Measurements from ENCODE around the gene OGDHL. TPM values are rescaled to one million over a fixed set of nuclear protein-coding genes. Genes with fewer than 3 reads are reported as not detected.

Gene OGDHL
- total RNA-seq, 1 experiment from 2014 or later: 22.6 TPM

- Histone ChIP-seq H3K14ac (ENCODE audit: insufficient read depth, low read length) (peak overlapping the region; percentile 36), H3K23me2 (ENCODE audit: insufficient read length, low read depth, low read length, poor library complexity, severe bottlenecking) (peaks cover 8% of the 10 kb centered on the region), H4K20me1 (ENCODE audit: control insufficient read depth, insufficient read depth, insufficient read length) (no peaks in the 10 kb centered on the region), H3K9me3 (ENCODE audit: control insufficient read depth, low read depth, low read length) (no peaks in the 10 kb centered on the region), H2BK5ac (ENCODE audit: insufficient read length, low read length) (no peak overlapping the region), H3K27me3 (ENCODE audit: insufficient read depth, low read length) (no peaks in the 10 kb centered on the region), H3T11ph (ENCODE audit: low read length) (no peak overlapping the region), H2AFZ (ENCODE audit: low read length) (no peak overlapping the region), H4K5ac (ENCODE audit: insufficient read length, low read depth, low read length) (no peak overlapping the region), H3K4ac (ENCODE audit: low read depth, low read length) (no peak overlapping the region), H4K8ac (replicated peaks; ENCODE audit: insufficient read length, low read depth, low read length) (no peak overlapping the region), H3K18ac (ENCODE audit: insufficient read length, low read depth, low read length) (no peak overlapping the region), H3K23ac (ENCODE audit: insufficient read length, low read depth, low read length) (no peak overlapping the region), H2BK120ac (ENCODE audit: low read depth, low read length, poor library complexity, severe bottlenecking) (no peak overlapping the region), H3K27ac (ENCODE audit: insufficient read length, low read depth, low read length) (no peak overlapping the region), H2BK12ac (ENCODE audit: insufficient read length, low read depth, low read length) (no peak overlapping the region), H4K91ac (ENCODE audit: insufficient read length, low read depth, low read length) (no peak overlapping the region), H3K56ac (ENCODE audit: insufficient read length, low read depth, low read length) (no peak overlapping the region), H3K79me2 (ENCODE audit: insufficient read depth, low read length) (no peaks in the 10 kb centered on the region), H2BK20ac (ENCODE audit: low read depth, low read length, poor library complexity, severe bottlenecking) (no peak overlapping the region), H2BK15ac (ENCODE audit: low read depth, low read length) (no peak overlapping the region), H2AK5ac (ENCODE audit: insufficient read length, low read length) (no peak overlapping the region), H3K4me2 (ENCODE audit: insufficient read depth, insufficient read length, low read length) (peak overlapping the region; percentile 63), H3K79me1 (ENCODE audit: insufficient read depth, low read depth, low read length, poor library complexity, severe bottlenecking) (no peaks in the 10 kb centered on the region), H3K4me1 (ENCODE audit: insufficient read depth, low read length) (no peaks in the 10 kb centered on the region), H3K9ac (ENCODE audit: extremely low read depth, insufficient read length, low read length) (peak overlapping the region; percentile 11)
- H3K9me3 Mint-ChIP-seq: peaks cover 0 to 1% of the 10 kb centered on the region in 2 experiments; a peak in 2 of 5 replicates
- peak overlapping the region; percentile 67 to 77 for H3K4me3 Mint-ChIP-seq
- no peak overlapping the region; a peak in 1 of 7 replicates for H3K27ac Mint-ChIP-seq
- H3K36me3 Mint-ChIP-seq (ENCODE audit: insufficient read depth in 1 of 3, low read depth in 3 of 3): peaks cover 0 to 1% (median 0%) of the 10 kb centered on the region in 3 experiments; a peak in 1 of 7 replicates
- H3K27me3 Mint-ChIP-seq (ENCODE audit: low read depth): peaks cover 18% of the 10 kb centered on the region
- H3K4me1 Mint-ChIP-seq: peaks cover 8 to 9% of the 10 kb centered on the region in 2 experiments
- no CpG with 5 or more reads among the region's 16 CpGs for WGBS (ENCODE audit: extremely low coverage, insufficient read length, low lambda C conversion rate)
- no peak for DNase-seq
- TF ChIP-seq, protein P1, sequence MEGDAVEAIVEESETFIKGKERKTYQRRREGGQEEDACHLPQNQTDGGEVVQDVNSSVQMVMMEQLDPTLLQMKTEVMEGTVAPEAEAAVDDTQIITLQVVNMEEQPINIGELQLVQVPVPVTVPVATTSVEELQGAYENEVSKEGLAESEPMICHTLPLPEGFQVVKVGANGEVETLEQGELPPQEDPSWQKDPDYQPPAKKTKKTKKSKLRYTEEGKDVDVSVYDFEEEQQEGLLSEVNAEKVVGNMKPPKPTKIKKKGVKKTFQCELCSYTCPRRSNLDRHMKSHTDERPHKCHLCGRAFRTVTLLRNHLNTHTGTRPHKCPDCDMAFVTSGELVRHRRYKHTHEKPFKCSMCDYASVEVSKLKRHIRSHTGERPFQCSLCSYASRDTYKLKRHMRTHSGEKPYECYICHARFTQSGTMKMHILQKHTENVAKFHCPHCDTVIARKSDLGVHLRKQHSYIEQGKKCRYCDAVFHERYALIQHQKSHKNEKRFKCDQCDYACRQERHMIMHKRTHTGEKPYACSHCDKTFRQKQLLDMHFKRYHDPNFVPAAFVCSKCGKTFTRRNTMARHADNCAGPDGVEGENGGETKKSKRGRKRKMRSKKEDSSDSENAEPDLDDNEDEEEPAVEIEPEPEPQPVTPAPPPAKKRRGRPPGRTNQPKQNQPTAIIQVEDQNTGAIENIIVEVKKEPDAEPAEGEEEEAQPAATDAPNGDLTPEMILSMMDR (conservative IDR thresholded peaks at IDR 0.05): no peak
Observed at GRCh38 chr10:49761201-49761788, 828 bp downstream of the OGDHL start.

All from H9 (cell line).